HCT116 (cell line): ENCODE data around the gene TCL1B. TPM values are rescaled to one million over a fixed set of nuclear protein-coding genes. Genes with fewer than 3 reads are reported as not detected.

Source experiments
- ATAC-seq: fragments of 200-7000 bp; cut with Tn5 transposase; 2 replicates; pipeline ENCODE4 v1.9.1; 2020; ENCODE audit warnings: mild to moderate bottlenecking, moderate library complexity
- BruUV-seq: library from RNA; stranded (reverse); fragments of 400-500 nt; replicated peaks from 2 replicates; lab custom pipeline; 2021; lab: Mats Ljungman, UMichigan
- CTCF ChIA-PET: fragments of 300-600 bp; sonication (Branson Sonifier 250); formaldehyde crosslinking; loops from one replicate; lab custom pipeline; 2021; ENCODE audit warnings: antibody characterized with exemption; lab: Charles Lee
- POLR2A ChIA-PET: fragments of 300-600, 350-600 bp; sonication (Branson Sonifier 250); formaldehyde crosslinking; loops from one replicate; lab custom pipeline; 2021; ENCODE audit warnings: antibody characterized with exemption; lab: Charles Lee
- RAD21 ChIA-PET, 2 experiments: fragments of 300-600 bp; sonication (Branson Sonifier 250); formaldehyde crosslinking; loops; one replicate each; lab custom pipeline; 2023; ENCODE audit warnings: low total read pairs in 2 of 2; ENCODE audit not compliant: uncharacterized antibody in 2 of 2, unreplicated experiment in 2 of 2, low non-redundant PET in 1 of 2; lab: Charles Lee
- DNase-seq: peaks from one replicate; pipeline ENCODE4 v3.0.0-alpha.2; 2010; ENCODE audit warnings: low read depth, low spot score
- H2AFZ ChIP-seq: fragments of 200-600 bp; shearing (Covaris generic), sonication (generic); 2 replicates; pipeline ENCODE4 v1.6.1; 2017; ENCODE audit warnings: low read depth, mixed run types, mixed read lengths, antibody characterized with exemption, low read length; ENCODE audit not compliant: poor library complexity, severe bottlenecking
- H3K27ac ChIP-seq: 2 replicates; pipeline ENCODE4 v1.5.1; 2012; ENCODE audit warnings: low read depth, low read length
- H3K27me3 ChIP-seq: fragments of 200-600 bp; sonication (generic); 2 replicates; pipeline ENCODE4 v1.6.1; 2016; ENCODE audit warnings: mixed run types, low read length, mixed read lengths; ENCODE audit not compliant: insufficient read depth
- H3K36me3 ChIP-seq, 2 experiments: fragments of 200-500 bp in 1 of 2; fragments of 200-600 bp in 1 of 2; sonication (Bioruptor generic) in 1 of 2; sonication (generic) in 1 of 2; 2 replicates each; pipeline versions ENCODE4 v1.5.1 to v1.6.1; 2014 to 2016; ENCODE audit warnings: low read length in 2 of 2, inconsistent platforms in 1 of 2, mixed read lengths in 1 of 2, mixed run types in 1 of 2; ENCODE audit not compliant: insufficient read depth in 2 of 2, control insufficient read depth in 1 of 2
- H3K4me1 ChIP-seq, 2 experiments: fragments of 200-600 bp in 1 of 2; sonication (generic) in 1 of 2; 2 replicates each; pipeline versions ENCODE4 v1.5.1 to v1.6.1; 2012 to 2017; ENCODE audit warnings: low read length in 2 of 2, inconsistent platforms in 1 of 2, mild to moderate bottlenecking in 1 of 2, mixed read lengths in 1 of 2, mixed run types in 1 of 2, moderate library complexity in 1 of 2; ENCODE audit not compliant: insufficient read depth in 2 of 2, control insufficient read depth in 1 of 2
- H3K4me2 ChIP-seq: fragments of 200-600 bp; sonication (generic); 2 replicates; pipeline ENCODE4 v1.6.1; 2017; ENCODE audit warnings: mixed run types, low read length, mixed read lengths
- H3K4me3 ChIP-seq, 2 experiments: fragments of 200-600 bp in 1 of 2; sonication (generic) in 1 of 2; replicated peaks in 1 of 2; 2 replicates each; pipeline ENCODE4 v1.5.1; 2011 to 2016; ENCODE audit warnings: low read length in 2 of 2, control low read depth in 1 of 2, low read depth in 1 of 2, mild to moderate bottlenecking in 1 of 2, mixed read lengths in 1 of 2, mixed run types in 1 of 2
- H3K79me2 ChIP-seq: fragments of 200-600 bp; sonication (generic); 2 replicates; pipeline ENCODE4 v1.6.1; 2017; ENCODE audit warnings: mild to moderate bottlenecking, mixed run types, low read length, moderate library complexity, mixed read lengths; ENCODE audit not compliant: insufficient read depth
- H3K9ac ChIP-seq: fragments of 200-600 bp; sonication (generic); 2 replicates; pipeline ENCODE4 v1.6.1; 2016; ENCODE audit warnings: low read length, mixed read lengths
- H3K9me2 ChIP-seq: fragments of 200-600 bp; sonication (generic), shearing (Covaris generic); 2 replicates; pipeline ENCODE4 v1.6.1; 2017; ENCODE audit warnings: mixed run types, mild to moderate bottlenecking, moderate library complexity; ENCODE audit not compliant: insufficient read depth
- H3K9me3 ChIP-seq, 2 experiments: fragments of 200-500 bp in 1 of 2; fragments of 200-600 bp in 1 of 2; sonication (Bioruptor generic) in 1 of 2; sonication (generic) in 1 of 2; 2 replicates each; pipeline ENCODE4 v1.6.1; 2014 to 2017; ENCODE audit warnings: low read length in 2 of 2, mixed read lengths in 2 of 2, inconsistent platforms in 1 of 2, low read depth in 1 of 2, mild to moderate bottlenecking in 1 of 2, mixed run types in 1 of 2, moderate library complexity in 1 of 2; ENCODE audit not compliant: control insufficient read depth in 1 of 2, insufficient read depth in 1 of 2
- H4K20me1 ChIP-seq: fragments of 200-600 bp; sonication (generic), shearing (Covaris generic); 2 replicates; pipeline ENCODE4 v1.6.1; 2017; ENCODE audit warnings: mixed run types, mild to moderate bottlenecking, moderate library complexity; ENCODE audit not compliant: insufficient read depth
- CBX3 ChIP-seq: IDR thresholded peaks from 2 replicates; pipeline ENCODE4 v1.6.1; 2012; ENCODE audit warnings: low read depth
- CEBPB ChIP-seq: IDR thresholded peaks from 2 replicates; pipeline ENCODE4 v1.6.1; 2012; ENCODE audit warnings: low read depth
- EGR1 ChIP-seq: IDR thresholded peaks from 2 replicates; pipeline ENCODE4 v1.6.1; 2012; ENCODE audit warnings: low read depth
- ELF1 ChIP-seq: IDR thresholded peaks from 2 replicates; pipeline ENCODE4 v1.6.1; 2012; ENCODE audit warnings: low read depth, borderline replicate concordance
- EZH2 ChIP-seq: fragments of 200-600 bp; sonication (generic); IDR thresholded peaks from 2 replicates; pipeline ENCODE4 v1.6.1; 2017; ENCODE audit warnings: antibody characterized with exemption, mixed run types
- JUND ChIP-seq: IDR thresholded peaks from 2 replicates; pipeline ENCODE4 v1.6.1; 2012
- POLR2A ChIP-seq: IDR thresholded peaks from 2 replicates; pipeline ENCODE4 v1.7.0; 2011; ENCODE audit warnings: borderline replicate concordance; ENCODE audit not compliant: insufficient read depth, insufficient read length; ENCODE audit errors: extremely low read depth
- POLR2AphosphoS5 ChIP-seq: IDR thresholded peaks from 2 replicates; pipeline ENCODE4 v1.6.1; 2011; ENCODE audit warnings: mild to moderate bottlenecking, low read depth, low read length, moderate library complexity
- RAD21 ChIP-seq: IDR thresholded peaks from 2 replicates; pipeline ENCODE4 v1.6.1; 2012; ENCODE audit warnings: low read depth, mild to moderate bottlenecking
- SP1 ChIP-seq: IDR thresholded peaks from 2 replicates; pipeline ENCODE4 v1.6.1; 2012; ENCODE audit warnings: low read depth
- SRF ChIP-seq: IDR thresholded peaks from 2 replicates; pipeline ENCODE4 v1.6.1; 2012; ENCODE audit warnings: low read depth
- TCF7L2 ChIP-seq: IDR thresholded peaks from 2 replicates; pipeline ENCODE4 v1.7.0; 2011; ENCODE audit warnings: borderline replicate concordance, inconsistent platforms; ENCODE audit not compliant: insufficient read depth, insufficient read length; ENCODE audit errors: extremely low read depth
- ZFX ChIP-seq: fragments of 450-650 bp; IDR thresholded peaks from 2 replicates; pipeline ENCODE4 v1.6.1; 2017
- ZNF274 ChIP-seq: fragments of 200-500 bp; sonication (Bioruptor generic); IDR thresholded peaks from 2 replicates; pipeline ENCODE4 v1.6.1; 2014; ENCODE audit warnings: mild to moderate bottlenecking, low read depth, low read length, inconsistent platforms
- intact Hi-C: fragments of 100-400 bp; cut with micrococcal nuclease; formaldehyde crosslinking; loops from 2 replicates; pipeline ENCODE4 v1.10.0; 2022
- total RNA-seq: library from RNA; stranded (reverse); gene quantifications from one replicate; pipeline ENCODE4 v1.2.1, GENCODE V29; 2021; ENCODE audit not compliant: unreplicated experiment
- TF ChIP-seq, protein P1 (sequence below): IDR thresholded peaks from 2 replicates; pipeline ENCODE4 v1.6.1; 2012
- TF ChIP-seq, protein P2 (sequence below): IDR thresholded peaks from 2 replicates; pipeline ENCODE4 v1.6.1; 2011; ENCODE audit warnings: mild to moderate bottlenecking, low read length, moderate library complexity; ENCODE audit not compliant: insufficient replicate concordance; ENCODE audit errors: extremely low read depth
- TF ChIP-seq, protein P3 (sequence below): IDR thresholded peaks from 2 replicates; pipeline ENCODE4 v1.6.1; 2012
- TF ChIP-seq, protein P4 (sequence below), 3 experiments: fragments of 200-600 bp in 1 of 3; sonication (generic) in 1 of 3; IDR thresholded peaks in 2 of 3; conservative IDR thresholded peaks in 1 of 3; 2 replicates each; pipeline ENCODE4 v1.5.1; 2012 to 2017; ENCODE audit warnings: low read depth in 2 of 3, low read length in 2 of 3, antibody characterized with exemption in 1 of 3, borderline replicate concordance in 1 of 3, control low read depth in 1 of 3, mild to moderate bottlenecking in 1 of 3, mixed read lengths in 1 of 3, mixed run types in 1 of 3, moderate library complexity in 1 of 3; ENCODE audit not compliant: insufficient read depth in 1 of 3

TCL1B gene
- total RNA-seq, 1 experiment from 2014 or later, result not detected

DNA sequence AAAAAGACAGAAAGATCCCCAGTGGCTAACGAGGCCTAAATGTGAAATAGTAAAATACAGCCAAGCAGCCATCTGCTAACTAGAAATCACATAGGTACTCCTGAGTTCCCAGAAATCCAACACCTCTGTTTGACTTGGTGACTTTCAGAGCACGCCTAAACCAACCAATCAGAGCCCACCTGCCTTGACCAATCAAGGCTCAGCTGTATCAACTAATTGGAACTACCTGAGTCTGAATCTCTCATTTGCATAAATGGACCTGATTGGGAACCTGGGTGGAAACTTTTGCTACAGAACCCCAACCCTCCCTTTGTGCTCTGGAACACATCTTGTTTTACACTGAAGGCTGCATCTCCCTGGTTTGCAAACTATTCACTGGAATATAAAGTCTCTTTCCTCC, 5.1 kb upstream of the TCL1B start:
- H3K9me3 ChIP-seq, result no peaks in the 10 kb centered on the region
- no TSS peak for BruUV-seq
- H3K4me2 ChIP-seq, result no peak overlapping the region
- no peaks in the 10 kb centered on the region for H3K4me1 ChIP-seq
- DNase-seq (no peak), ATAC-seq (no peak)
- ChIA-PET POLR2A (no interaction called here), CTCF (interaction anchor here (0.8 kb wide), 1 partner anchor 93 kb away, joined by 4 read pairs; no protein-coding TSS in a partner anchor), RAD21 (no interaction called here)
- no peak overlapping the region for H3K9ac ChIP-seq
- H3K36me3 ChIP-seq, result no peaks in the 10 kb centered on the region
- no peak overlapping the region for H3K4me3 ChIP-seq
- H4K20me1 ChIP-seq, result no peaks in the 10 kb centered on the region
- H3K9me2 ChIP-seq, result no peaks in the 10 kb centered on the region
- TF ChIP-seq EGR1, result no peak
- no peak for TF ChIP-seq SRF
- no peak for TF ChIP-seq SP1
- no peak for TF ChIP-seq POLR2A
- H3K79me2 ChIP-seq, result no peaks in the 10 kb centered on the region
- no peak overlapping the region for H3K27ac ChIP-seq
- peaks cover 18% of the 10 kb centered on the region for H3K27me3 ChIP-seq
- H2AFZ ChIP-seq, result no peak overlapping the region
- intact Hi-C loops, result loop anchor here (5.0 kb wide), 2 partner anchors 91 to 239 kb away; no protein-coding TSS in a partner anchor

DNA sequence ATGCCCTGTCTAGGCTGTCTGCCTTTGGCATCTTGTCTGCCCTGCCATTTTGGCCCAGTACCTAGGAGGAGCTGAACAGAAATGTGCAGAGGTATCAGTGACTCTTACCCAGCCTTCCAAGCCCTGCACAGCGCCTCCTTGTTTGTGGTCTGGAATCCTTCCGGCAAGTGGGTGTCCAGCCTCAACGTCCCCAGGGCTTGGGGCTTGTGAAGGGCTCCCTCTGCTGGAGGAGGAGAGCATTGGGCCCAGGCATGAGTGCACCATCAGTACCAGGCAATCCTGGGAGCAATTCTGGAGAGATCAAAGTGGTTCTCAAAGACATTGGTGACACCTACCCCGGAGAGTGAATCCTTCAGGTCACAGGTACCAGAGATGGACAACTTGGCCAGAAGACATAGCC, 2.4 kb upstream of the TCL1B start:
- BruUV-seq, result no TSS peak
- Histone ChIP-seq H3K9ac (no peak overlapping the region), H3K27ac (no peak overlapping the region), H3K79me2 (no peaks in the 10 kb centered on the region), H2AFZ (no peak overlapping the region), H3K27me3 (peaks cover 5% of the 10 kb centered on the region), H3K4me3 (no peak overlapping the region), H3K9me2 (no peaks in the 10 kb centered on the region), H3K4me2 (no peak overlapping the region; the same call in 1 of the 2 replicates), H3K36me3 (no peaks in the 10 kb centered on the region), H4K20me1 (no peaks in the 10 kb centered on the region), H3K9me3 (no peaks in the 10 kb centered on the region), H3K4me1 (no peaks in the 10 kb centered on the region)
- ChIA-PET RAD21 (no interaction called here), CTCF (interaction anchor here (0.7 to 1.7 kb wide), 3 partner anchors 16 to 125 kb away, joined by 3 read pairs; no protein-coding TSS in a partner anchor), POLR2A (no interaction called here)
- ATAC-seq, result peak; percentile 89
- intact Hi-C loops, result loop anchor here (1.0 to 5.0 kb wide), 4 partner anchors 74 to 241 kb away; no protein-coding TSS in a partner anchor
- peak; percentile 32 for DNase-seq
- no peak for TF ChIP-seq ZNF274
- TF ChIP-seq CEBPB, result no peak
- peak; percentile 40 for TF ChIP-seq TCF7L2
- no peak for TF ChIP-seq SP1
- peak; percentile 65 for TF ChIP-seq RAD21
- no peak for TF ChIP-seq POLR2AphosphoS5
- no peak for TF ChIP-seq EZH2
- TF ChIP-seq CBX3, result no peak
- TF ChIP-seq, protein P1, sequence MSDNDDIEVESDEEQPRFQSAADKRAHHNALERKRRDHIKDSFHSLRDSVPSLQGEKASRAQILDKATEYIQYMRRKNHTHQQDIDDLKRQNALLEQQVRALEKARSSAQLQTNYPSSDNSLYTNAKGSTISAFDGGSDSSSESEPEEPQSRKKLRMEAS, result no peak
- no peak for TF ChIP-seq JUND
- TF ChIP-seq, protein P2, sequence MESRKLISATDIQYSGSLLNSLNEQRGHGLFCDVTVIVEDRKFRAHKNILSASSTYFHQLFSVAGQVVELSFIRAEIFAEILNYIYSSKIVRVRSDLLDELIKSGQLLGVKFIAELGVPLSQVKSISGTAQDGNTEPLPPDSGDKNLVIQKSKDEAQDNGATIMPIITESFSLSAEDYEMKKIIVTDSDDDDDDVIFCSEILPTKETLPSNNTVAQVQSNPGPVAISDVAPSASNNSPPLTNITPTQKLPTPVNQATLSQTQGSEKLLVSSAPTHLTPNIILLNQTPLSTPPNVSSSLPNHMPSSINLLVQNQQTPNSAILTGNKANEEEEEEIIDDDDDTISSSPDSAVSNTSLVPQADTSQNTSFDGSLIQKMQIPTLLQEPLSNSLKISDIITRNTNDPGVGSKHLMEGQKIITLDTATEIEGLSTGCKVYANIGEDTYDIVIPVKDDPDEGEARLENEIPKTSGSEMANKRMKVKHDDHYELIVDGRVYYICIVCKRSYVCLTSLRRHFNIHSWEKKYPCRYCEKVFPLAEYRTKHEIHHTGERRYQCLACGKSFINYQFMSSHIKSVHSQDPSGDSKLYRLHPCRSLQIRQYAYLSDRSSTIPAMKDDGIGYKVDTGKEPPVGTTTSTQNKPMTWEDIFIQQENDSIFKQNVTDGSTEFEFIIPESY, result no peak
- no peak for TF ChIP-seq ELF1
- TF ChIP-seq, protein P3, sequence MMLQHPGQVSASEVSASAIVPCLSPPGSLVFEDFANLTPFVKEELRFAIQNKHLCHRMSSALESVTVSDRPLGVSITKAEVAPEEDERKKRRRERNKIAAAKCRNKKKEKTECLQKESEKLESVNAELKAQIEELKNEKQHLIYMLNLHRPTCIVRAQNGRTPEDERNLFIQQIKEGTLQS, result no peak
- no peak for TF ChIP-seq ZFX
- TF ChIP-seq POLR2A, result no peak
- no peak for TF ChIP-seq SRF
- TF ChIP-seq, protein P4, sequence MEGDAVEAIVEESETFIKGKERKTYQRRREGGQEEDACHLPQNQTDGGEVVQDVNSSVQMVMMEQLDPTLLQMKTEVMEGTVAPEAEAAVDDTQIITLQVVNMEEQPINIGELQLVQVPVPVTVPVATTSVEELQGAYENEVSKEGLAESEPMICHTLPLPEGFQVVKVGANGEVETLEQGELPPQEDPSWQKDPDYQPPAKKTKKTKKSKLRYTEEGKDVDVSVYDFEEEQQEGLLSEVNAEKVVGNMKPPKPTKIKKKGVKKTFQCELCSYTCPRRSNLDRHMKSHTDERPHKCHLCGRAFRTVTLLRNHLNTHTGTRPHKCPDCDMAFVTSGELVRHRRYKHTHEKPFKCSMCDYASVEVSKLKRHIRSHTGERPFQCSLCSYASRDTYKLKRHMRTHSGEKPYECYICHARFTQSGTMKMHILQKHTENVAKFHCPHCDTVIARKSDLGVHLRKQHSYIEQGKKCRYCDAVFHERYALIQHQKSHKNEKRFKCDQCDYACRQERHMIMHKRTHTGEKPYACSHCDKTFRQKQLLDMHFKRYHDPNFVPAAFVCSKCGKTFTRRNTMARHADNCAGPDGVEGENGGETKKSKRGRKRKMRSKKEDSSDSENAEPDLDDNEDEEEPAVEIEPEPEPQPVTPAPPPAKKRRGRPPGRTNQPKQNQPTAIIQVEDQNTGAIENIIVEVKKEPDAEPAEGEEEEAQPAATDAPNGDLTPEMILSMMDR (IDR thresholded peaks at IDR 0.05 in 2 of 3, conservative IDR thresholded peaks at IDR 0.05 in 1 of 3; ENCODE audit: borderline replicate concordance in 1 of 3, insufficient read depth in 1 of 3, low read depth in 2 of 3, low read length in 2 of 3), result peak; percentile 81 to 95 (median 86); a peak in 5 of 6 replicates
- no peak for TF ChIP-seq EGR1
